Measurements from ENCODE around the gene GRAMD1A.

DNA sequence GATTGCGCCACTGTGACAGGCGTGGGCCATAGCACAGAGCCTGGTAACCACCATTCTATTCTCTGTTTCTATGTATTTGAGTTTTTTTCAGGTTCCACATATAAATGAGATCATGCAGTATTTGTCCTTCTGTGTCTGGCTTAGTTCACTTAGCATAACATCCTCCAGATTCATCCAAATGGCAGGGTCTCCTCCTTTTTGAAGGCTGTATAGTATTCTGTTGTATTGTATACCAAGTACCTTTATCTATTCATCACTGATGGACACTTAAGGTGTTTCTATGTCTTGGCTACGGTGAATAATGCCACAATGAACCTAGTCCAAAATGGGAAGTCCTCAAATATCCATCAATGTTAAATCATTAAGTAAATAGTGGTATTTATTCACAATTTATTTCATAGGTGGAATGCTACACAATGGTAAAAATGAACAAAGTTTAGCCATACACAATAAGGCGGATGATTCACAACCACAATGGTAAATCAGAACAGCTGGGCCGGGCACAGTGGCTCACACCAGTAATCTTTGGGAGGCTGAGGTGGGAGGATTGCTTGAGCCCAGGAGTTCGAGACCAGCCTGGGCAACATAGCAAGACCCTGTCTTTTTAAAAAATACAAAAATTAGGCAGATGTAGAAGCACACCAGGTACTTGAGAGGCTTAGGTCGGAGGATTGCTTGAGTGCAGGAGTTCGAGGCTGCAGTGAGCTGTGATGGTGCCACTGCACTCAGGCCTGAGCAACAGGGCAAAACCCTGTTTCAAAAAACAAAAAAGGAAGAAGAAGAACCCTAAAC lies 8.4 kb upstream of the GRAMD1A start:
- TF ChIP-seq, protein P1, sequence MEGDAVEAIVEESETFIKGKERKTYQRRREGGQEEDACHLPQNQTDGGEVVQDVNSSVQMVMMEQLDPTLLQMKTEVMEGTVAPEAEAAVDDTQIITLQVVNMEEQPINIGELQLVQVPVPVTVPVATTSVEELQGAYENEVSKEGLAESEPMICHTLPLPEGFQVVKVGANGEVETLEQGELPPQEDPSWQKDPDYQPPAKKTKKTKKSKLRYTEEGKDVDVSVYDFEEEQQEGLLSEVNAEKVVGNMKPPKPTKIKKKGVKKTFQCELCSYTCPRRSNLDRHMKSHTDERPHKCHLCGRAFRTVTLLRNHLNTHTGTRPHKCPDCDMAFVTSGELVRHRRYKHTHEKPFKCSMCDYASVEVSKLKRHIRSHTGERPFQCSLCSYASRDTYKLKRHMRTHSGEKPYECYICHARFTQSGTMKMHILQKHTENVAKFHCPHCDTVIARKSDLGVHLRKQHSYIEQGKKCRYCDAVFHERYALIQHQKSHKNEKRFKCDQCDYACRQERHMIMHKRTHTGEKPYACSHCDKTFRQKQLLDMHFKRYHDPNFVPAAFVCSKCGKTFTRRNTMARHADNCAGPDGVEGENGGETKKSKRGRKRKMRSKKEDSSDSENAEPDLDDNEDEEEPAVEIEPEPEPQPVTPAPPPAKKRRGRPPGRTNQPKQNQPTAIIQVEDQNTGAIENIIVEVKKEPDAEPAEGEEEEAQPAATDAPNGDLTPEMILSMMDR (IDR thresholded peaks at IDR 0.05) = no peak
- no peak for TF ChIP-seq POLR2A (IDR thresholded peaks at IDR 0.05)

All from esophagus squamous epithelium (tissue), 4 donors.